Activated CD8-positive, alpha-beta memory T cell treated with anti-CD3 and anti-CD28 coated beads for 4 hours (primary cell): ENCODE results near the gene CCDC28B.
"Not testable (repeated sequence)": the region's sequence is repeated elsewhere in the genome, so short reads cannot be mapped to it uniquely, and the experiment has no call there.

Experiments used
- DNase-seq, 2 donors: peaks; one replicate each; pipeline ENCODE4 v3.0.0-alpha.2; 2020; ENCODE audit warnings: low read depth in 2 of 2

Gene CCDC28B

DNA sequence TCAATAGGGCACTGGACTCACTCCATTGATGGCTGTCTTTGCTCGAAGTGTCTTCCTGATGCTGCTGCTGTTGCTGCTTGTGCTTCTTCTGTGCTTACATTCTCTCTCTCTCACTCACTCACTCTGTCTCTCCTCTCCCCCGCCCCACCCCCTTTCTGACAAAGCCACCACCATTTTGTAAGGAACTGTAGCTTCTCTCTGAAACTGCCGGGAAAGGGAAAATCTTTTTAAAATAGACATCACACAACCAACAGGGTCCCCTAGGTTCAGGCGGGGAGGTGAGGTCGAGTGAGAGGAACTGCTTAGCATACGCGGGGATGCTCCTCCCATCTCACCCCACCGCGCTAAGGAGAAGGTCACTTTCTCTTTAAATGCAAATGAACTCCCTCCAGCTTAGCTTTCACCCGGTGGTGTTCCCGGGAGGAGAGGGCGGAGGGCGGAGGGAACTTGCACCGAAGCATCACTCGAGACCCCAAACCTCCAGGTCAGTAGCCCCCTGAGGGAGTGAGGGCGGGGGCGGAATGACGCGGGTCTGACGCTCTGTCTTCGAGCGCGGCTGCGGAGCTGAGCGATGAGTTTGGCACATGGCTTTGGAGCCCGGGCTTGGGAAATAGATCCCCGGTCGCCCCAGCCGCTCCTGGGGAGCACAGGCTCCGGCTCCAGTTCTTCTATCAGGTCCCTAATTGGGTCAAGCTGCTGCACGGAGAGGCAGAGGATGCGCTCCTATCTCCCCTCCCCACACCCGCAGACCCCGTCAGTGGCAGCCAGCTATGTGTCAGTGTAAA is at the start of gene CCDC28B:
CCDC28B (plus strand) TSS at position 370 of the 785 bp plus-strand sequence. CDS start 1,341 bp downstream, outside the sequence.
- peak in 1 of 2 donors; percentile 24 for DNase-seq

GRCh38 chr1:32150847-32151246 is 49.5 kb upstream of the CCDC28B start:
- no peak for DNase-seq

GRCh38 chr1:32151319-32151787 is 49.0 kb upstream of the CCDC28B start:
- DNase-seq, result no peak

GRCh38 chr1:32159189-32159588 is 41.2 kb upstream of the CCDC28B start:
- no peak for DNase-seq

DNA sequence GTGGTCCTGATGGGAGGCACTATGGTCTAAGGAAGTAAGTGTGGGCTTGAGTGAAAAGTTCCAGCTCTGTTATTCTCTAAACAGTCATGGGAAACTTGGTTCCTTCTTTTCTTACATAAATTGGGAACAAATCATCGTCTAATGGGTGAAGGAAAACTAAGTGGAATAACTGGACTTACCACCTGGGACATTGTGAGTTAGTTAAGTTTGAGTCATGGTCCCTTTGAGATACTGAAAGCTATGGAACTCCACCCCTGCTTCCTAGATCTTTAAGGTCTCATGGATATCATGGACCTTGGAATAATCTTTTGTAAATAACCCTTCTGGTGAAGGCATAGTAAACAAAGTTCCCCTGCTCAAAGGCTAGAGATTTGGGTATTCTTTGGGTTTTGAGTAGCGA is 37.0 kb upstream of the CCDC28B start:
- no peak for DNase-seq

GRCh38 chr1:32165633-32166032 is 34.8 kb upstream of the CCDC28B start:
- not testable (repeated sequence) for DNase-seq

DNA sequence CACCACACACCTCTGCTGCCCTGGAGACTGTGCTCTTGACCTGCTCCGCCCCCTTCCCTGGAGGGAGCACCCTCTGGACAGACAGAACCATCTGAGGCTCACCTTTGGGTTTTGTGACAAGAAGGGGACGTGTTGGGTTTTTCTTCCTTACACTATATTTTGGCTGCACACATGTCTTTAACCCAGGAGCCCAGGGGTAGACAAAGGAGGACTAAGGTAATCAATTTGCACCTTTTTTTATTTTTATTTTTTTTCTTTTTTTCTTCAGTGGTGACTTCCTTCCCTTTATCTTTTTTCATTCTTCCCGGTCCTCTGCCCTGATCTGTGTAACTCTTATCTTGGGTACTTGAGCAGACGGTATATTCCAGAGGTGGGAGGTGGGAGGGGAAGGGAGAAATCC is 29.4 kb upstream of the CCDC28B start:
- no peak for DNase-seq

GRCh38 chr1:32172621-32173245 is 27.7 kb upstream of the CCDC28B start:
- no peak for DNase-seq

DNA sequence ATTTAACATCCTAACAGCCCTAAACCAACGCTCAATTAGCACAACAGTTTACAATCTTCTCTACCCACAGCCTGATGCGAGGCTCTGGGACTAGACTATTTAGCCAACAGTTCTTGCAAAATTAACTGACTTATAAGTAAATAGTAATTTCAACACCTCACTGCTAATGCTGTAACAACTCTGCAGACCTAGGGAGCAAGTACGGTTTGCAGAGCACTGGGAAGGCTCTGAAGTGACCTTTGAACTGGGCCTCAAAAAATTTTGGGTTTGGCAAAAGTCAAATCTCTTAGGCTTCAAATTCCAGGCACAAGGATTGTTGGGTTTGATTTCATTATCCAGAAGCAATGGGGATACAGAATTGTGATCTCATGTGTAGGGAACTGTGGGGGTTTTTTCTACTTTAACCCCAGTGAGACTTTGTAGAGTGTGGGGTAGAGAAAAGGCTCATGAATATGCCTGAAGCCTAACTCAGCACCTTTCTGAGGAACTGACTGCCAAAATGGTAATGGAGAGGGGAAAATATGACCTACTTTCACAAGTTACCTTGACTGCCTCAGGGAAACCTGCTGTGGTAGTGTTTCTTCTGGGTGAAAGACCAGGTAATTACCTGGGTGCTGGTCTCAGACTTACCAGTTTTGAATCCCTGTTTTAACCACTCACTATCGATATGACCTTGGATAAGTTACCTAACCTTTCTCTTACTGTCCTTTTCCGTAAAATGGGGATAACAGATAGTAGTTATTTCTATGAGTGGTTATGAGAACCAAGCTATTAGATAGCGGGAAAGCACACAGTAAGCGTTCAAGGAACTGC is 21.8 kb upstream of the CCDC28B start:
- DNase-seq, result no peak

GRCh38 chr1:32179193-32179442 is 21.3 kb upstream of the CCDC28B start:
- DNase-seq, result no peak

- peak; percentile 78 to 82 for DNase-seq
Observed at GRCh38 chr1:32179443-32180185, 20.8 kb upstream of the CCDC28B start, which contains the start of gene TXLNA. TSS of gene TXLNA (plus strand) at chr1:32179675. CDS start at chr1:32180346, 671 bp downstream.

DNA sequence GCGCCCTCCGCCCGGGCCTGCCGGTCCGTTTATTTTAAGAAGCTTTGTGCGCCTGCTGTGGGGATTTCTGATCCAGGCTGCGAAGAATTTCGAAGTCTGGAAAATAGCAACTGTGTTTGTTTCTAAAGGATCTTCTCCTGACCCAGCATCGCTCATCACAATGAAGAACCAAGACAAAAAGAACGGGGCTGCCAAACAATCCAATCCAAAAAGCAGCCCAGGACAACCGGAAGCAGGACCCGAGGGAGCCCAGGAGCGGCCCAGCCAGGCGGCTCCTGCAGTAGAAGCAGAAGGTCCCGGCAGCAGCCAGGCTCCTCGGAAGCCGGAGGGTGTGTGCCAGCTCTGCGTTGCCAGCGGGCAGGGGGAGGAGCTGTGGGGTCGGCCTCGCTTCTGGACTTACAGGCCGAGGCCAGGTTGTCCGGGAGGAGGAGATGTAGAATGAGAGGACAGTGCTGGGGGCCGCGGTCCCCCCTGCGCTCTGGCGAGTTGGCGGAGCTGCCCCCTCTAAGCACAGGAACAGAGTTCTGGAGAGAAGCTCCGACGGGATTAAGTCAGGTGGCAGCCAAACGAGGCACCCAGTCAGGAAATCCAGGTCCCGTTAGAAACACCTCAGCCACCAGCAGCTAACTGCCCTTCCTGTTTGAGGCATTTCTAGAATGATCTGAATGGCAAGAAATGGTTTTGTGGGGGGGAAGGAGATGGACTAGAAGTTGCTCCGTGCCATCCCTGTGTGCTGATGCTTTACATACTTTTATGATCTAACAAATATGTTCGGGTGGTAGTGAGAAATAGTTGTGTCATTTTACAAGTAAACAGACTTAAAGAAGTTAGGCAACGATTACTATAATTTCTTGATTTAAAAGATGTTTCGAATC is 20.0 kb upstream of the CCDC28B start:
- no peak for DNase-seq

GRCh38 chr1:32181065-32181464 is 19.3 kb upstream of the CCDC28B start:
- DNase-seq, result no peak

DNA sequence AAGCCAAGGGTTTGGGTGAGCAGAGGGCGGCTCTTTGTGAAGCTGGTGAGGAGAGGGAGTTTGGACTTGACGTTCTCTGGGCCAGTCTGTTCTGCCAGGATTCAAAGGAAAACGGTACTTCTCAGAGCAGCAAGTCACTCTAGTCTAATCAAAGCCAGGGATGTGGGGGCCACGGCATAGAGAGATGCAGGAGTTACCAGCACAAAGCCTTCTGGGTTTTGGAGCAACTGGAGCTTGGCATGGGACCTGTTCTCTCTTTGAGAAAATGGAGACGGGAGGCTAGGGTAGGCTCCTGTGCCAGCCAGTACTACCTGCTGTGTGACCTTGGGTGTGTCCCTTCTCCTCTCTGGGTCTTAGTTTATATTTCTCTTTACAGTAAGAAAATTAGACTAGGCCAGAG is 18.8 kb upstream of the CCDC28B start:
- DNase-seq, result no peak

DNA sequence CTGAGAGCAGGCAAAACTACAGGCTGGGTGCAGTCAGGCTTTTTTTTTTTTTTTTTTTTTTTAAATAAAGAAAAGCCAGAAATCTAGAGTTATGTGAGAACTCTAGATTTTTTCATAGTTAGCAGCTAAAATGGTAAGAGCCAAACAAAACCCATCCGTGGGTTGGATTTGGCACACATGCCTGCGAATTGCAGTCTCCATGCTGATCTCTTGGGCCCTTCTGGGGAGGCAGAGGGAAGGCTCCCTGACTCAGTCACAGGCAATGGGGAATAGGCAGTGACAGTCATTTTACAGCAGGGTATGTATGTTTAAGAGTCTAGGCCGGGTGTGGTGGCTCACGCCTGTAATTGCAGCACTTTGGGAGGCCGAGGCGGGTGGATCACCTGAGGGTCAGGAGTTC is 18.3 kb upstream of the CCDC28B start:
- no peak for DNase-seq

GRCh38 chr1:32184650-32185049 is 15.7 kb upstream of the CCDC28B start:
- no peak for DNase-seq

- no peak for DNase-seq
Observed at GRCh38 chr1:32186077-32186476, 14.3 kb upstream of the CCDC28B start.

DNA sequence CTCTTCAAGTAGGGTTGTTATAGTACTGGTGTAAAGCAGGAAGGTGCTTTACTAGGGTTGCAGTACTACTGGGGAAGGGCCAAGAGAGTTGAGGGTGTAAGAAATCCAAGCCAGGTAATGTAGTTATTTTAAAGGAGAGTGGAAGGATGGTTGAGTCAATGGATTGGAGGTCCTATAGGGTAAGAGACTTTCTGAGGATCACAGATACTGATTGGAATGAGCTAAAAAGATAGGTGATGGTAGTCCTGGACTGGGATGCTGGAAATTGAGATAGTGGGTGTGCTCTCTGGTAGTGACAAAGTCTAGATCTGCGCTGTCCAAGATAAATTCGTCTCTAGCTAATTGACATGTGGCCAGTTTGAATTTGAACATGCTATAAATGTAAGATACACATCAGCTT is 13.9 kb upstream of the CCDC28B start:
- no peak for DNase-seq

DNA sequence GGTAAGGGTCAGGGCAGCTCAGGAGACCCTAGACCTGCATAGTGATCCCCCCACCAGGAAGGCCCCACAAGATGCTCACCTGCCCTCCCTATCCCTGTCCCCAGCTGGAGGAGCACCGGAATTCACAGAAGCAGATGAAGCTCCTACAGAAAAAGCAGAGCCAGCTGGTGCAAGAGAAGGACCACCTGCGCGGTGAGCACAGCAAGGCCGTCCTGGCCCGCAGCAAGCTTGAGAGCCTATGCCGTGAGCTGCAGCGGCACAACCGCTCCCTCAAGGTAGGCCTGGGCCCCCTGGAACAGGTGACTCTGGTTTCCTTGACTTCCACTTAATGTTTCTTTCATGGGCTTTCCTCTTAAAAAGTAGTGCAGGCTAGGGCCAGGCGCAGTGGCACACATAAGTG is 12.5 kb upstream of the CCDC28B start:
- DNase-seq, result no peak

GRCh38 chr1:32192220-32192948 is 8.0 kb upstream of the CCDC28B start:
- DNase-seq, result no peak
